Lower leg skin (tissue), 4 donors: ENCODE data around the gene EIF3L. TPM values are rescaled to one million over a fixed set of nuclear protein-coding genes. Genes with fewer than 3 reads are reported as not detected.

Experiments
- DNase-seq, 2 donors: peaks; one replicate each; pipeline ENCODE4 v3.0.0-alpha.2; 2019; ENCODE audit warnings: low spot score in 2 of 2
- H3K4me3 ChIP-seq: fragments of 200-600 bp; sonication (generic); 2 replicates; pipeline ENCODE4 v1.5.1; 2017; ENCODE audit warnings: mild to moderate bottlenecking, low read depth; ENCODE audit not compliant: poor library complexity, severe bottlenecking
- CTCF ChIP-seq, 3 donors: fragments of 450-650 bp; IDR thresholded peaks; one replicate each; pipeline ENCODE4 v1.5.1; 2016; ENCODE audit warnings: antibody characterized with exemption in 3 of 3, mild to moderate bottlenecking in 3 of 3, moderate library complexity in 2 of 3
- POLR2A ChIP-seq, 2 donors: fragments of 450-650 bp; IDR thresholded peaks; one replicate each; pipeline ENCODE4 v1.6.1; 2016 to 2017; ENCODE audit warnings: antibody characterized with exemption in 2 of 2, mild to moderate bottlenecking in 1 of 2, moderate library complexity in 1 of 2
- WGBS, 2 donors: methylation state at CpG; one replicate each; pipeline ENCODE4 v1.1.5; 2018; 5-methylcytosine and 5-hydroxymethylcytosine counted together
- intact Hi-C: fragments of 100-400 bp; cut with DNase I; formaldehyde crosslinking; loops from one replicate; pipeline ENCODE4 v1.15.0; 2023; ENCODE audit warnings: low total_unique reads
- total RNA-seq, 4 donors: library from RNA; depleted of rRNA; stranded (reverse); fragments of >200 nt; gene quantifications; one replicate each; pipeline ENCODE4 v1.1.0, GENCODE V29; 2016

EIF3L gene
- total RNA-seq, 4 donors from 2014 or later = 392 to 558 (median 489) TPM

- TF ChIP-seq CTCF (IDR thresholded peaks at IDR 0.05) = no peak
- TF ChIP-seq POLR2A (IDR thresholded peaks at IDR 0.05) = no peak
- WGBS, 2 donors = 31 to 43% methylated on average over 6 of the region's 6 CpGs
- intact Hi-C loops = no loop called here
- no peak overlapping the region for H3K4me3 ChIP-seq
- DNase-seq = no peak
Measured at GRCh38 chr22:37884420-37884819, 35.2 kb downstream of the EIF3L start.

- peak; percentile 84 to 93 for DNase-seq
- WGBS, 2 donors = 34 to 46% methylated on average over 6 of the region's 6 CpGs
- H3K4me3 ChIP-seq = no peak overlapping the region
- intact Hi-C loops = no loop called here
- no peak for TF ChIP-seq CTCF (IDR thresholded peaks at IDR 0.05)
- TF ChIP-seq POLR2A (IDR thresholded peaks at IDR 0.05) = no peak
Measured at GRCh38 chr22:37887584-37888378, 38.6 kb downstream of the EIF3L start.

- WGBS, 2 donors = 91 to 94% methylated on average over 3 of the region's 3 CpGs
- H3K4me3 ChIP-seq = no peak overlapping the region
- intact Hi-C loops = no loop called here
- TF ChIP-seq CTCF (IDR thresholded peaks at IDR 0.05) (no peak), POLR2A (IDR thresholded peaks at IDR 0.05) (no peak)
- no peak for DNase-seq
Measured at GRCh38 chr22:37891926-37892325, 42.7 kb downstream of the EIF3L start.

GRCh38 chr22:37892566-37893335, 43.5 kb downstream of the EIF3L start:
- WGBS, 2 donors = 43 to 44% methylated on average over 7 of the region's 7 CpGs
- no peak for DNase-seq
- intact Hi-C loops = no loop called here
- no peak for TF ChIP-seq POLR2A (IDR thresholded peaks at IDR 0.05)
- TF ChIP-seq CTCF (IDR thresholded peaks at IDR 0.05) = no peak
- H3K4me3 ChIP-seq = no peak overlapping the region

GRCh38 chr22:37893583-37893983, 44.4 kb downstream of the EIF3L start:
- DNase-seq = no peak
- 69 to 74% methylated on average over 5 of the region's 5 CpGs for WGBS, 2 donors
- H3K4me3 ChIP-seq = no peak overlapping the region
- intact Hi-C loops = no loop called here
- TF ChIP-seq CTCF (IDR thresholded peaks at IDR 0.05) (no peak), POLR2A (IDR thresholded peaks at IDR 0.05) (no peak)
